Central memory CD8-positive, alpha-beta T cell (primary cell): ENCODE results near the gene TOMM40L.

Experiments used
- ATAC-seq: fragments of 150-1000 bp; cut with Tn5 transposase; replicated peaks from 2 replicates; pipeline ENCODE4 v1.10.0; 2022; ENCODE audit warnings: mild to moderate bottlenecking, moderate FRiP score, moderate number of reproducible peaks; ENCODE audit not compliant: poor library complexity, severe bottlenecking; ENCODE audit errors: extremely low read depth
- DNase-seq, 2 donors: peaks; one replicate each; pipeline ENCODE4 v3.0.0; 2021; ENCODE audit warnings: low spot score in 2 of 2
- H3K27ac Mint-ChIP-seq: one replicate; pipeline ENCODE4 v1.8.0; 2022; ENCODE audit warnings: low read depth, mild to moderate bottlenecking, moderate library complexity, mixed read lengths
- H3K27me3 Mint-ChIP-seq: one replicate; pipeline ENCODE4 v1.8.0; 2022; ENCODE audit warnings: mixed read lengths
- H3K36me3 Mint-ChIP-seq: one replicate; pipeline ENCODE4 v1.8.0; 2022; ENCODE audit warnings: mild to moderate bottlenecking, moderate library complexity, mixed read lengths; ENCODE audit not compliant: insufficient read depth
- H3K4me1 Mint-ChIP-seq: one replicate; pipeline ENCODE4 v1.8.0; 2022; ENCODE audit warnings: mixed read lengths
- H3K4me3 Mint-ChIP-seq: one replicate; pipeline ENCODE4 v1.8.0; 2022; ENCODE audit warnings: mild to moderate bottlenecking, moderate library complexity, mixed read lengths
- H3K9me3 Mint-ChIP-seq: one replicate; pipeline ENCODE4 v1.8.0; 2022; ENCODE audit warnings: mixed read lengths

Gene TOMM40L

GRCh38 chr1:161190962-161191521 is 34.8 kb upstream of the TOMM40L start:
- Mint-ChIP-seq H3K27ac (no peak overlapping the region), H3K27me3 (no peaks in the 10 kb centered on the region), H3K4me1 (peaks cover 61% of the 10 kb centered on the region), H3K4me3 (no peak overlapping the region), H3K9me3 (no peaks in the 10 kb centered on the region), H3K36me3 (peaks cover 3% of the 10 kb centered on the region)
- DNase-seq (no peak), ATAC-seq (no peak)

- DNase-seq (no peak), ATAC-seq (no peak)
- Mint-ChIP-seq H3K4me1 (peaks cover 55% of the 10 kb centered on the region), H3K9me3 (no peaks in the 10 kb centered on the region), H3K36me3 (peaks cover 4% of the 10 kb centered on the region), H3K27me3 (no peaks in the 10 kb centered on the region), H3K4me3 (no peak overlapping the region), H3K27ac (peak overlapping the region; percentile 94)
Observed at GRCh38 chr1:161191971-161192370, 33.9 kb upstream of the TOMM40L start.

GRCh38 chr1:161192476-161193465 is 33.1 kb upstream of the TOMM40L start:
- DNase-seq (peak; percentile 51 to 56), ATAC-seq (peak; percentile 84)
- no peaks in the 10 kb centered on the region for H3K27me3 Mint-ChIP-seq
- H3K36me3 Mint-ChIP-seq = peaks cover 4% of the 10 kb centered on the region
- peaks cover 47% of the 10 kb centered on the region for H3K4me1 Mint-ChIP-seq
- H3K4me3 Mint-ChIP-seq = peak overlapping the region; percentile 57
- H3K9me3 Mint-ChIP-seq = no peaks in the 10 kb centered on the region
- peak overlapping the region; percentile 94 for H3K27ac Mint-ChIP-seq

GRCh38 chr1:161193561-161194235 is 32.2 kb upstream of the TOMM40L start:
- Mint-ChIP-seq H3K27me3 (no peaks in the 10 kb centered on the region), H3K27ac (peak overlapping the region; percentile 94), H3K9me3 (no peaks in the 10 kb centered on the region), H3K4me1 (peaks cover 41% of the 10 kb centered on the region), H3K36me3 (peaks cover 4% of the 10 kb centered on the region), H3K4me3 (no peak overlapping the region)
- no peak for DNase-seq
- ATAC-seq = no peak

DNA sequence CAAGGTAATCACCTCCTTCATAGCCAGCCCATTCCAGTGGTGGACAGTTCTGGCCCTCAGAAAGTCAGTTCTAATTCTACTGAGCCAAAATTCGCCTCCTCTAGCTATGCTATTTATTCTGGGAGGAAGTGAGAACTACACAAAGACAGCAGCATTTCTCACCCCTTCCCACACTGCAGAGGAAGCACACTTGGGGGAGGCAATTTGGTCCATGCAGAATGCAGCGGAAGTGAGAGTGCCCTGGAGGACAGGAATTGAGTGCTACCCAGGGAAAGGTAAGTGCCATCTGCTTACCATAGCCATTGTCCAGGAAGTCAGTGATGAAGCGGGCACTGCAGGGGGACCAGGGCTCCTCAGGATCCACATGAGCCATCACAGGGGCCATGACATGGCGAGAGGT is 30.7 kb upstream of the TOMM40L start:
- Mint-ChIP-seq H3K9me3 (no peaks in the 10 kb centered on the region), H3K36me3 (peaks cover 4% of the 10 kb centered on the region), H3K27ac (peak overlapping the region; percentile 79), H3K4me1 (peaks cover 43% of the 10 kb centered on the region), H3K4me3 (peak overlapping the region; percentile 58), H3K27me3 (no peaks in the 10 kb centered on the region)
- DNase-seq = no peak
- peak; percentile 52 for ATAC-seq

GRCh38 chr1:161196111-161196510 is 29.7 kb upstream of the TOMM40L start:
- Mint-ChIP-seq H3K4me3 (no peak overlapping the region), H3K4me1 (peaks cover 52% of the 10 kb centered on the region)
- ATAC-seq = no peak

GRCh38 chr1:161196521-161197451 is 29.1 kb upstream of the TOMM40L start:
- Mint-ChIP-seq H3K9me3 (no peaks in the 10 kb centered on the region), H3K4me3 (no peak overlapping the region), H3K27ac (no peak overlapping the region), H3K4me1 (peaks cover 57% of the 10 kb centered on the region), H3K27me3 (no peaks in the 10 kb centered on the region), H3K36me3 (peaks cover 2% of the 10 kb centered on the region)
- DNase-seq (no peak), ATAC-seq (no peak)

More at GRCh38 chr1:161196111-161196510, 29.7 kb upstream of the TOMM40L start:
- no peak overlapping the region for H3K27ac Mint-ChIP-seq
- no peak for DNase-seq
- no peaks in the 10 kb centered on the region for H3K9me3 Mint-ChIP-seq
- H3K27me3 Mint-ChIP-seq = no peaks in the 10 kb centered on the region
- H3K36me3 Mint-ChIP-seq = peaks cover 2% of the 10 kb centered on the region

DNA sequence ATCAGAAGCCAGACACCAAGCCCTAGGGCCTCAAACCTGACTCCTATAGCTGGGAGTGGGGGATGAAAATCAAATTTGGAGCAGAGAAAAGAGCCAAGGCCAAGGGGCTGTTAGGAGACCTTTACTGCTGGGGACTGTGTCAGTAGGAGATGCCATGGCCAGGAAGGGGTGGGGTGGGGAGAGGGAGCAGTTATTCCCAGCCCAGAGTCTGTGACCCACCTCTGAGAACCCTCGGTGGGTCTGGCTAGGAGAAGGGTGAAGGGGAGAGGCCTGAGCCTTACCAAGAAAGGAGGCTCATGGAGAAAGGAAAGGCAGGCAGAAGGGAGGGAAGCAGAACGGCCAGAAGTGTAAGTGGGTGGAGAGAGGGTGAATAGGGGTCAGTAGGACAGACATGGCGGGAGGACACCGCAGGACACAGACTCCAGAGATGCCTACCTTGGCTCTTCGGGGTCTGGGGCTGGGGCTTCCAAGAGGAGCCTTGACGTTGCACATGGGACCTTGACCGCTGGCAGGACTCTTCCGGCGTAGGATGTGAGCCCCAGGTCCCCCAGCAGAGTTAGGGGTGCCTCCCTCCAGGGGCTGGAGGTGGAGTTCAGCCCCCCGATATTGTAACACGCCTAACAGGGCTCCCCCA is 28.2 kb upstream of the TOMM40L start:
- H3K4me1 Mint-ChIP-seq = peaks cover 55% of the 10 kb centered on the region
- H3K36me3 Mint-ChIP-seq = peaks cover 7% of the 10 kb centered on the region
- H3K4me3 Mint-ChIP-seq = no peak overlapping the region
- H3K27me3 Mint-ChIP-seq = no peaks in the 10 kb centered on the region
- no peak for DNase-seq
- no peaks in the 10 kb centered on the region for H3K9me3 Mint-ChIP-seq
- ATAC-seq = no peak
- no peak overlapping the region for H3K27ac Mint-ChIP-seq

GRCh38 chr1:161198194-161198896 is 27.5 kb upstream of the TOMM40L start:
- no peaks in the 10 kb centered on the region for H3K27me3 Mint-ChIP-seq
- no peak for DNase-seq
- H3K4me3 Mint-ChIP-seq = no peak overlapping the region
- ATAC-seq = no peak
- no peak overlapping the region for H3K27ac Mint-ChIP-seq
- peaks cover 7% of the 10 kb centered on the region for H3K36me3 Mint-ChIP-seq
- H3K4me1 Mint-ChIP-seq = peaks cover 52% of the 10 kb centered on the region
- H3K9me3 Mint-ChIP-seq = no peaks in the 10 kb centered on the region

DNA sequence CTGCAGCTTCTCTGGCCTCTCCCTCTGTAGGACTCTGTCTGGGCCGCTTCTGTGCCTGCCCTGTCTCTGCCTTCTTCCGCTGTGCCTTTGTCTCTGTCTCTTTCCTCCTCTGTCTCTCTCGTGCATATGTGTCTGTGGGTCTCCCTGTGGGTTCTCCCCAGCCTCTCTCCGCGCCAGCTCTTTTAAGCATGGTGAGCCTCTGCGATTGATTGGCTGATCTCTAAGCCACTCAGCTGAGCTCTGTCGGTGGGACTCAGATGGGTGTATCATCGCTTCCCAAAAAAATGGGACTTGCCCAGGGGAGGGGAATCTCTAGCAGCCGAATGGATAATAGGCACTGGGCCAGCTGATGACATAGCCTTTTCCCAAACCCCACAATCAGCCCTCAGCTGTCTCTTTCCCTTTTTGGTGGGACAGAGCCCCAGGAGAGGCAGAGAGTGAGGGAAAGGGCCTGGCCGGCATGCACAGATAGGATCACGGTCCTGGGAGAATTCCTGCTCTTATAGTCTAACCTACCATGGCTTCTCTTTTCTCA is 26.9 kb upstream of the TOMM40L start, which contains the start of gene ADAMTS4:
ADAMTS4 (minus strand) TSS at position 158 of the 535 bp plus-strand sequence. CDS start 427 bp downstream, outside the sequence.
- H3K27me3 Mint-ChIP-seq = no peaks in the 10 kb centered on the region
- H3K4me3 Mint-ChIP-seq = no peak within 1 kb of the TSS
- ATAC-seq = no peak
- H3K36me3 Mint-ChIP-seq = peaks cover 11% of the 10 kb centered on the region
- peaks cover 58% of the 10 kb centered on the region for H3K4me1 Mint-ChIP-seq
- no peaks in the 10 kb centered on the region for H3K9me3 Mint-ChIP-seq
- H3K27ac Mint-ChIP-seq = peak within 1 kb of the TSS; percentile 73
- DNase-seq = no peak
